Activated T-cell treated with anti-CD3 and anti-CD28 coated beads, Interleukin-2, amount 50 U/mL, for 4 hours (primary cell): Measurements from ENCODE around the gene CYP26A1. TPM values are rescaled to one million over a fixed set of nuclear protein-coding genes. Genes with fewer than 3 reads are reported as not detected.

Experiments
- ATAC-seq, 2 donors: fragments of 200-7000 bp; cut with Tn5 transposase; one replicate each; pipeline ENCODE4 v1.10.0; 2021
- DNase-seq: peaks from one replicate; pipeline ENCODE4 v3.0.0-alpha.2; 2020
- H3K27me3 Mint-ChIP-seq: one replicate; pipeline ENCODE4 v1.8.0; 2021; ENCODE audit warnings: low read depth, mixed read lengths
- H3K36me3 Mint-ChIP-seq: one replicate; pipeline ENCODE4 v1.8.0; 2022; ENCODE audit warnings: mixed read lengths; ENCODE audit not compliant: insufficient read depth
- H3K4me1 Mint-ChIP-seq: one replicate; pipeline ENCODE4 v1.8.0; 2021; ENCODE audit warnings: low read depth, mixed read lengths
- H3K4me3 Mint-ChIP-seq: one replicate; pipeline ENCODE4 v1.8.0; 2021; ENCODE audit warnings: mild to moderate bottlenecking, moderate library complexity, mixed read lengths
- H3K9me3 Mint-ChIP-seq: one replicate; pipeline ENCODE4 v1.8.0; 2021; ENCODE audit warnings: mixed read lengths
- total RNA-seq, 3 donors: library from RNA; stranded (reverse); gene quantifications; one replicate each; pipeline ENCODE4 v1.2.1, GENCODE V29; 2021

The CYP26A1 gene
- total RNA-seq, 3 donors from 2014 or later = not detected

DNA sequence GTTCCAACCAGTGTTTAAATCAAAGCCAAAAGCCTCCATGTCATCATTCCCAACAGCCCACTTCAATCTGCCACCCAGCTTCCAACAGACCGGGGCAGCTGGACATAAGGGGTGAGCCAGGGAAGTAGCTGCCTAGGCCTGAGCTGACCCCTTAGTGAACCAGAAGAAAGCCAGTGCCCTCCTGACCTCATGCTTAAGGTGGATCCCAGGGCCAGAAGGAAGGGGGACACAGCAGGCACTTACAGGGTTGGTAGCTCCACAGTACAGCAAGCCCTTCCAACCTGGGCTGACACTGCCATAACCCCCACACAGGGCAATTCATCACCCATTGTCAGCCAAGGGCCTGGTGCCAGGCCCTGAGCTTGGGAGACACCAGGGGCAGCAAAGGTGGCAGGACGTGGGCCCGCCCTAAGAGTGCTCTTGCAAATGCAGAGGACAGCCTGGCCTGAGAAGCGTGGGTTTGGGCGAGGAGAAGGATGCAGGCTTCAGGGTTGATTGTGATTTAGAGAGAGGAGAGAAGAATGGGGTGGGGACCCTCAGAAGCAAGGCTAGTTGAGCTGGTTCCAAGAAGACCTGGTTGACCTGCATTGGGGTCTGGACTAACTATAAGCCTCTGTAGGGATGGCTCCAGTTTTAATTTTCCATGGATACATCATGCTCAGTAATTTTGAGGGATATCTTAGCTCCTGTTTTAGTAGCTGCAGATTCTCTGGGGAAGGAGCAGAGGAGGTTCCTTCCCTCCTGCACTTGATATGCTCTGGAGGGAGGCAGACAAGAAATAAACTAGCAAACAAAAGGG is 3.1 kb upstream of the CYP26A1 start:
- peaks cover 38% of the 10 kb centered on the region for H3K4me1 Mint-ChIP-seq
- DNase-seq (no peak), ATAC-seq (no peak)
- H3K9me3 Mint-ChIP-seq = no peaks in the 10 kb centered on the region
- H3K4me3 Mint-ChIP-seq = no peak overlapping the region
- H3K27me3 Mint-ChIP-seq = peaks cover 82% of the 10 kb centered on the region
- no peaks in the 10 kb centered on the region for H3K36me3 Mint-ChIP-seq

DNA sequence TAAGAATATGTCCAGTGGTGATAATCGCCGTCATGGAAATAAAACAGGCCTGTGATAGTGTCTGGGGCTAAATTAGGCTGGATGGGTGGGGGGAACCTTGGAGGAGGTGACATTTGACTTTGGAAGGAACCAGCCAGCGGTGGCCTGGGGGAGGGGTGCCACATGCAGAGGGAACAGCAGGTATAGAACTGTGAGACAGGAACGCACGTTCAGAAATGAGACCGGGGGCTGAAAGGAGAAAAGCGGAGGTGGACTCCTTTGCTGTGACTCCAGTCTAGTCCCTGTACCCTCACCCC is 2.6 kb upstream of the CYP26A1 start:
- Mint-ChIP-seq H3K4me1 (peaks cover 40% of the 10 kb centered on the region), H3K9me3 (no peaks in the 10 kb centered on the region), H3K27me3 (peaks cover 84% of the 10 kb centered on the region), H3K4me3 (no peak overlapping the region), H3K36me3 (no peaks in the 10 kb centered on the region)
- DNase-seq (no peak), ATAC-seq (no peak)

DNA sequence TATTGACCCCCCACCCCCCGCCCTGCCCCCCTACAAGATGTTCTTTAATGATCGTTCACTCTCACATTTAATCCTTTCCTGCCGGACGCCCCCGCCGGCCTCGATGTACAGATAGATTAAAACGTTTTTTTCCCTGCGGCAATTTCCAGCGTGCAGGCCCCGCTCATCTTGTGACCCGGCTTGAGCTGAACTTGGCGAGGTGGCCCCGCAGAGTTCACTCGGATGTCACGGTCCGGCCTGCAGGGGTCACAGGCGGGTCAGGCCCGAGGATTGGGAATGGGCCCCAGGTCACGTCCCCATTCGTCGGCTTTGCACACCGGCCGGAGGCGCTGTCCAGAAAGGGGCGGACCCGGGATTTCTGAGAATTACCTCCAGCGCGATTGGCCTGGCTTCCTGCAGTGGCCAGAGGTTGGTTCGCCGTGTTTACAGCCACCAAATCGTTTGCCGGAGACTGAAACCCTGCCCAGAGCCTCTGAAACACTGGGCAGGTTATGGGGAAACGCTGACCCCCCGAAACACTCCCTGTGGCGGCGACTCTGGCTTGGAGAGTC is 1.9 kb upstream of the CYP26A1 start:
- ATAC-seq = no peak

DNA sequence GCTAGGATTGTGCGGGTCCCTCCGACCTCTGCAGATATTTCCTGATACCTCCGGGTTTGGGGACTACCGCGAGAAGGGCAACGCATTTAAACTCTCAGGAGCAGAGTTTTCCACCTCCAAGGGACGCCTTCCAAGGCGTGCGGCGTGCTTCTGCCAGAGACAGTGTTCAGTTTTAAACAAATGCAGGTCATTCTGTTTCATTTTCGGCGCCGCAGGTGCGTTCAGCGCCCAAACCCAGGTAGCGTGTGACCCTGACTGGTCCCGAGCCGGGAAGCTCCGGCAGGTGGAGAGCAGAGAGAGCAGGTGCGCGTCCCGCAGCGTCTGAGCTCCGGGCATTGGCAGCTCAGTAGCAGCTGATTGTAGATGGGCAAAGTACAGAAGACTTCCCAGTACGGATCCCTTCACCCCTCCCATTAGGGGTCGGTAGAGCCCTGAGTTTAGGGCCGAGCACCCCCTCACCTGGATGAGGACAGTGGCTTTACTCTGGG is 1.4 kb upstream of the CYP26A1 start:
- peak in 1 of 2 donors; percentile 20 for ATAC-seq
- Mint-ChIP-seq H3K36me3 (no peaks in the 10 kb centered on the region), H3K4me1 (peaks cover 40% of the 10 kb centered on the region), H3K4me3 (peak overlapping the region; percentile 19), H3K9me3 (no peaks in the 10 kb centered on the region), H3K27me3 (peaks cover 80% of the 10 kb centered on the region)
- DNase-seq = no peak

More for the DNA sequence above, 1.9 kb upstream of the CYP26A1 start:
- H3K27me3 Mint-ChIP-seq = peaks cover 81% of the 10 kb centered on the region
- H3K36me3 Mint-ChIP-seq = no peaks in the 10 kb centered on the region
- DNase-seq = no peak
- H3K4me1 Mint-ChIP-seq = peaks cover 40% of the 10 kb centered on the region
- no peaks in the 10 kb centered on the region for H3K9me3 Mint-ChIP-seq
- H3K4me3 Mint-ChIP-seq = peak overlapping the region; percentile 19

DNA sequence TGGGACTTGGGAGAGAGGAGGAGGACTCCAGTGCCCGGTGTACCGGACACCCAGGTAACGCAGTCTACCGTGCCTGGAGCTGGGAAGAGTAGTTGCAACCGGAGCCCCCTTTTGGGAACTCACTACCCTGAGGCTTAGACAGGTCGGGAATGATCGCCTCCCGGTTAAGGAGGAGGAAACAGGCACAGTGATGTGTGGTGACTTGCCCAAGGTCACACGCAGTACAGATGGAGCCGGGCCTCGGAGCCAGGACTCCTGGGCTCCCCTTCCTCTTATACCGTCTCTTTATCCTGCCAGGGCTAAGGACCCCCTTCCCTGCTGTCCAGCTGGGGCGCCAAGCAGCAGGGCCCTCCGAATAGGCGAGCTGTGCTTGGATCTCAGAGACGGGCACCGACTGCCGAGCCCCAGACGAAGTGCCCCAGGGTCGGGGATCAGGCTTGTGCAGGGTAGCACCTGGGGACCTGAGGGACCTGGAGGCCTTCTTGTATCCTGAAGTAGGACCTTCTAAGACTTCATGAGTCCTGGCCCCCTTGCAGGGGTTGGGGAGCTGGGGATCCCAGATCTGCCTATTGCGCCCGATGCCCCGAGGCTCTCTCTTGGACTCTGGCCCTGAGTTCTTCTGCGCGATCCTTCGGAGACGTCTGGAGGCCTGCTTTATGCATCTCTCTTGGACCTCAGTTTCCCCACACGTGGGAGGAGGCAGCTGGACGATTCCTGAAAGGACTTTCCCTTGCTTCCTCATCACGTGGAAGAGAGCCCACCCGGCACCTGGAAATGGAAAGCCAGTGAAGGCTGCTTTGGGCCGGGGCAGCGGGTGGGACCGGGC is 767 bp upstream of the CYP26A1 start:
- H3K4me3 Mint-ChIP-seq = peak overlapping the region; percentile 13
- DNase-seq (no peak), ATAC-seq (peak; percentile 15 to 20)
- H3K36me3 Mint-ChIP-seq = no peaks in the 10 kb centered on the region
- H3K9me3 Mint-ChIP-seq = no peaks in the 10 kb centered on the region
- H3K4me1 Mint-ChIP-seq = peaks cover 40% of the 10 kb centered on the region
- H3K27me3 Mint-ChIP-seq = peaks cover 76% of the 10 kb centered on the region

DNA sequence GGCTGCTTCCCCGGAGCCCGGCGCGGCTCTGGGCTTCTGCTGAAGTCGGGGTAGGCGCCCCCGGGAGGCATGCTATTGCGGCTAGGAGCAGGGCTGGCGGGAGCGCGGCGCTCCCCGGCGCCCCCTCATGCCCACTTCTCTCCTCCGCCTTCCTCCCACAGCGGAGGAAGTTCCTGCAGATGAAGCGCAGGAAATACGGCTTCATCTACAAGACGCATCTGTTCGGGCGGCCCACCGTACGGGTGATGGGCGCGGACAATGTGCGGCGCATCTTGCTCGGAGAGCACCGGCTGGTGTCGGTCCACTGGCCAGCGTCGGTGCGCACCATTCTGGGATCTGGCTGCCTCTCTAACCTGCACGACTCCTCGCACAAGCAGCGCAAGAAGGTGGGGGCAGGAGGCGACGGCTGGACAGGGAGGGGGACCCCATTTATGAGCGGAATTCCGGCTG is 479 bp downstream of the CYP26A1 start:
- H3K9me3 Mint-ChIP-seq = no peaks in the 10 kb centered on the region
- H3K36me3 Mint-ChIP-seq = no peaks in the 10 kb centered on the region
- DNase-seq (no peak), ATAC-seq (peak in 1 of 2 donors; percentile 25)
- H3K27me3 Mint-ChIP-seq = peaks cover 67% of the 10 kb centered on the region
- H3K4me1 Mint-ChIP-seq = peaks cover 36% of the 10 kb centered on the region
- H3K4me3 Mint-ChIP-seq = peak overlapping the region; percentile 61

DNA sequence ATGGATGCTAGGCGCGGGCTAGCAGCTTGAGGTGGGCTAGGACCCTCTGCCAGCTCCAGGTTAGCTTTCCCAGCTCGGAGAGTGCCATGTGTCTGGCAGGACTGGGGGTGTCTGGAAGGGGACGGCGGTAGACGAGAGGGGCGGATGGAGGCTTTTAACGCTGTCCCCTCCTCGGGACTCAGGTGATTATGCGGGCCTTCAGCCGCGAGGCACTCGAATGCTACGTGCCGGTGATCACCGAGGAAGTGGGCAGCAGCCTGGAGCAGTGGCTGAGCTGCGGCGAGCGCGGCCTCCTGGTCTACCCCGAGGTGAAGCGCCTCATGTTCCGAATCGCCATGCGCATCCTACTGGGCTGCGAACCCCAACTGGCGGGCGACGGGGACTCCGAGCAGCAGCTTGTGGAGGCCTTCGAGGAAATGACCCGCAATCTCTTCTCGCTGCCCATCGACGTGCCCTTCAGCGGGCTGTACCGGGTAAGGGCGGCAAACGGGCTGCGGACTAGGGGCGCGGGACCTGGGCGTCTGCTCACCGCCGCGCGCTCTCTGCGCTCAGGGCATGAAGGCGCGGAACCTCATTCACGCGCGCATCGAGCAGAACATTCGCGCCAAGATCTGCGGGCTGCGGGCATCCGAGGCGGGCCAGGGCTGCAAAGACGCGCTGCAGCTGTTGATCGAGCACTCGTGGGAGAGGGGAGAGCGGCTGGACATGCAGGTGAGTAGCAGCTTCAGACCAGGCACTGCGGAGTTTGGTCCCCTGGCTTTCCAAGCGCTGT is 1.1 kb downstream of the CYP26A1 start:
- Mint-ChIP-seq H3K9me3 (no peaks in the 10 kb centered on the region), H3K4me3 (peak overlapping the region; percentile 61), H3K27me3 (peaks cover 71% of the 10 kb centered on the region), H3K36me3 (no peaks in the 10 kb centered on the region), H3K4me1 (peaks cover 36% of the 10 kb centered on the region)
- ATAC-seq (no peak), DNase-seq (no peak)

DNA sequence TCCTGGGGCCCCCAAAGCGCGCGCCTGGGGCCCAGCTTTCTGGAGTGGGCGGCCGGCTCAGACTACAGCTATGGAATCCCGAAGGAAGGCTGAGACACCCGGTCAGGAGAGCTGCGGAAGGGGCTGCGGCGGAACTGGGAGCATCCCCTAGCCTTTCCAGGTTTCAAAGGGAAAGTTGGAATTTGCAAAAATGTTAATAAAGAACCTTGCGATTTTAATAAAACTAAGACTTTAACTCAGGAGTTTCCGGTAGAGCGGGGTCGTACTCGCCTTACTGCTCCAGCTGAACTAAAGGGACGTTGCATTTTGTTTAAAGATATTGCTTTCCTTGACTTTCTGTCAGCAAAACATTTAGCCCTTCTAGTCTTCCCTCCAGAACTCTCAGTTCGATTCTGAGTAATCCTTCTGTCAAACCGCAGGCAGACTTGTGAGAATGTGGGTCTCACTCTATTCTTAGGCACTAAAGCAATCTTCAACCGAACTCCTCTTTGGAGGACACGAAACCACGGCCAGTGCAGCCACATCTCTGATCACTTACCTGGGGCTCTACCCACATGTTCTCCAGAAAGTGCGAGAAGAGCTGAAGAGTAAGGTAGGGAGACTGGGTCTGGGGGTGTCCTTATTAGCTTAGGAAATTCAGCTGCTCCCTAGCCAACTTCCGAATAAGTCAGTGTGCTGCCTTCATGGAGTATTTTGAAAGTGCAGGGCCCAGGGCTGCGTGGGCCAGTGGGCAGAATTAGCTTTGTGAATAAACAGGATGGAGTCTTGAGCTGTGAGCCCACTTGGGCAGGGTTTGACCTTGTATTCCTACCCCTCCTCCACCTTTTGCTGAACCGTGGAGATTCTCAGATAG is 1.9 kb downstream of the CYP26A1 start:
- no peaks in the 10 kb centered on the region for H3K9me3 Mint-ChIP-seq
- no peak overlapping the region for H3K4me3 Mint-ChIP-seq
- H3K4me1 Mint-ChIP-seq = peaks cover 38% of the 10 kb centered on the region
- H3K36me3 Mint-ChIP-seq = no peaks in the 10 kb centered on the region
- DNase-seq (no peak), ATAC-seq (peak; percentile 29 to 33)
- H3K27me3 Mint-ChIP-seq = peaks cover 69% of the 10 kb centered on the region

DNA sequence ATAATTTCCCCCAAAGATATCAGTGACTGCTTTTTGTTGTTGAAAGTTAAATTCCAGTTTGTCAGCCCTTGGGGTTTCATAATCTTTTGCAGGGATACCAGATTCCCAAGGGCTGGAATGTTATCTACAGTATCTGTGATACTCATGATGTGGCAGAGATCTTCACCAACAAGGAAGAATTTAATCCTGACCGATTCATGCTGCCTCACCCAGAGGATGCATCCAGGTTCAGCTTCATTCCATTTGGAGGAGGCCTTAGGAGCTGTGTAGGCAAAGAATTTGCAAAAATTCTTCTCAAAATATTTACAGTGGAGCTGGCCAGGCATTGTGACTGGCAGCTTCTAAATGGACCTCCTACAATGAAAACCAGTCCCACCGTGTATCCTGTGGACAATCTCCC is 3.2 kb downstream of the CYP26A1 start:
- ATAC-seq (no peak), DNase-seq (no peak)
- H3K9me3 Mint-ChIP-seq = no peaks in the 10 kb centered on the region
- no peaks in the 10 kb centered on the region for H3K36me3 Mint-ChIP-seq
- H3K4me3 Mint-ChIP-seq = no peak overlapping the region
- H3K27me3 Mint-ChIP-seq = peaks cover 70% of the 10 kb centered on the region
- peaks cover 33% of the 10 kb centered on the region for H3K4me1 Mint-ChIP-seq

DNA sequence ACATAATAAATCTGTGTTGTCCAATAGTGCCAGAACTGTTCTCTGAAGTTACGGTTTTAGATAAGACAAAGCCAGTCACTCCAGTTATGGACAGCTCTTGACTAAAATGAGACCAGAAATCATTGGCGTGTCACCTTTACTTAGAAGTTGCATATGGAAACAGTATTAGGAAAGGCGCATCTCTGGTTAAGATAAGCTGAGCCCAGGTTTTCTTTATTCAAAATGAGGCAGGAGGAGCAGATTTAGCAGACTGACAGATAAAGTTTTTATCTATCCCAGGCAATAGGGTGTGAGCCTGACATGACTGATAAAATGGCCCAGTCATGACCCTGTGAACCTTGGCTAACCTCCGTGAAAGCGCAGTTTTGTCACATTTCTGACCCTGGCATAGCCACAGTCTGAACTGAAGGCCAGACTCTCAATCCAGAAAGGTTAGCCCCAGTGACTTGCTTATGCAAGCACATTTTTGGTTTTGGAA is 4.2 kb downstream of the CYP26A1 start:
- no peaks in the 10 kb centered on the region for H3K9me3 Mint-ChIP-seq
- peaks cover 61% of the 10 kb centered on the region for H3K27me3 Mint-ChIP-seq
- no peak overlapping the region for H3K4me3 Mint-ChIP-seq
- H3K36me3 Mint-ChIP-seq = no peaks in the 10 kb centered on the region
- peaks cover 25% of the 10 kb centered on the region for H3K4me1 Mint-ChIP-seq
- no peak for DNase-seq
- no peak for ATAC-seq

DNA sequence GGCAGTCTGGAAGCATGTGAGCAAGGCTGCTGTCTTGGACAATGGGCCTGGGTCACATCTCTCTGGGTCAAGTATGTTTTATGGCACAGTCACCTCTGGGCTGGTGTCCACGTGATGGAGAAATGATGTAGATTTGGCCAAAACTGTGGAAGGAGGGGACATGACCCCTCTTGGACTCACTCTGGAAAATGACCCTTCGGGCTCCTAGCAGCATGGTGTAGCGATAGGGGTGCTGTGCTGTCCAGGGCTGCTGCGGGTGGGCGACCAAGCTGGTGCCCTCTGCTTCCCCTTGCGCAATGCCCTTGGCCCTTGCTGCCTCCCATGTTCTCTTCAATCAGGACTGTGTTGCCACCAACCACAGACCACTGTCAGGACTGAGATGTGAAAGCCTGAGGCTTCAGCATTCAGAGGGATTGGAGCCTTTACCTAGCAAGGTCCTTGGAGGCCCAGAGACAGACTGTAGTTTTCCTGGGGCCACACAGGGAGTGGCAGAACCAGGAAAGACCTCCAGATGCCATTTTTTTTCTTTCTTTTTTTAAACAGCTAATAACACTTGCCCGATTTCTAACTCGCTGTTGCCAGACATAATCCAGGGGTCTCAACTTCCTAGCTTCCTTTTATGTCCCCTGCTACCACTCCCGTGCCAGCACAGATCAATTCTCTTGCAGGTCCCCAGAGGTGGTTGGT is 6.1 kb downstream of the CYP26A1 start:
- no peak overlapping the region for H3K4me3 Mint-ChIP-seq
- DNase-seq (no peak), ATAC-seq (no peak)
- no peaks in the 10 kb centered on the region for H3K36me3 Mint-ChIP-seq
- H3K4me1 Mint-ChIP-seq = peaks cover 14% of the 10 kb centered on the region
- H3K9me3 Mint-ChIP-seq = no peaks in the 10 kb centered on the region
- H3K27me3 Mint-ChIP-seq = peaks cover 49% of the 10 kb centered on the region

DNA sequence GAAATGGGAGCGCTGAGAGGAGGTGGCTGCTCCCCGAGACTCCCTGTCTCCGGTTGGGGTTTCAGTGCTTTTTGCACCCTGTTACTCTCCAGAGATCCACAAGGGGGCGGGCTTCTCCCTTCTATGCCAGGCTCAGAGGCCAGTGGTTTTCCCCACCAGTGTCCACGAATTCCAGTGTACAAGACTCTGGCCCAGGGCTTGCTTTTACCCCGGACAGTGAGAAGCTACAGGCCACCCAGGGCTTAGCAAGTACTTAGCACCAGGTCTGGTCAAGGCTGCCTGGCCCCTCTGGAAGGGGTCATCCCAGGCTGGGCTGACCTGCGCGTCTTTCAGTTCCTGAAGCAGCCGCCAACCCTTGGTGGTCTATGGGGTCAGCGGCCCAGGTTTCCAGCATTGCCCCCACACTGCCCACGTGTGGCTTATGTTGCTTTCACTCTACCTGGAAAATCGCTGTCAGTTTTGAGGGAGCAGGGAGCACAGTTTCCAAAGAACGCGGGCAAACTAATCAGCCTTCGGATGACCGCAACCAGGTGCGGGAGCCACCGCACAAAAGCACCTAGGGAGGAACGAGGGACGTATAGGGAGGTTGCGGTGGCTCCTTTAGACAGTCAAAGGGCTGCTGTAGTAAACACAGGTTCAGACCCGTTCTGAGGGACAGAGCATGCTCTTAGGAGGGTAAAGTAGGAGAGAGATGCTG is 6.8 kb downstream of the CYP26A1 start:
- Mint-ChIP-seq H3K27me3 (peaks cover 42% of the 10 kb centered on the region), H3K4me3 (no peak overlapping the region), H3K4me1 (peaks cover 7% of the 10 kb centered on the region), H3K9me3 (no peaks in the 10 kb centered on the region), H3K36me3 (no peaks in the 10 kb centered on the region)
- ATAC-seq (peak; percentile 66 to 74), DNase-seq (peak; percentile 40)
